Stimulated activated CD4-positive, alpha-beta T cell treated with anti-CD3 and anti-CD28 coated beads, Interleukin-12 subunit alpha, Interleukin-12 subunit beta, amount 100 ng/mL, for 24 hours (primary cell): ENCODE results near the gene DBX2.
"Not testable (repeated sequence)": the region's sequence is repeated elsewhere in the genome, so short reads cannot be mapped to it uniquely, and the experiment has no call there.

Experiments
- DNase-seq, 2 experiments: peaks; one replicate each; pipeline ENCODE4 v3.0.0-alpha.2; 2020; ENCODE audit warnings: low read depth in 2 of 2

The DBX2 gene

GRCh38 chr12:45050751-45051571 lies at the start of gene DBX2:
Gene DBX2 (minus strand): TSS chr12:45051099. CDS start chr12:45050927, 172 bp downstream.
- DNase-seq: no peak

- no peak for DNase-seq
Measured at GRCh38 chr12:45098766-45099165, 47.9 kb upstream of the DBX2 start.

DNA sequence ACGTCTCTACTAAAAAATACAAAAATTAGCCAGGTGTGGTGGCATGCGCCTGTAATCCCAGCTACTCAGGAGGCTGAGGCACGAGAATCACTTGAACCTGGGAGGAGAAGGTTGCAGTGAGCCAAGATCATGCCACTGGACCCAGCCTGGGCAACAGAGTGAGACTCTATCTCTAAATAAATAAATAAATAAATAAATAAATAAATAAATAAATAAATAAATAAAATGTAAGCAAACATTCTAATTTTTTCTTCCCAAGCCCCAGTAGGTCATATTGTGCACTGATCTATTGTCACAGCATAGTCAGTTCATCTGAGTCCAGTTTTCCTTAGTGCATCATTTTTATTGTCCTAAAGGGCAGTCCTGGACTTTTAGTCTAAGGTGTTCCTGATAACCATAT lies 44.5 kb upstream of the DBX2 start:
- not testable (repeated sequence) for DNase-seq

DNA sequence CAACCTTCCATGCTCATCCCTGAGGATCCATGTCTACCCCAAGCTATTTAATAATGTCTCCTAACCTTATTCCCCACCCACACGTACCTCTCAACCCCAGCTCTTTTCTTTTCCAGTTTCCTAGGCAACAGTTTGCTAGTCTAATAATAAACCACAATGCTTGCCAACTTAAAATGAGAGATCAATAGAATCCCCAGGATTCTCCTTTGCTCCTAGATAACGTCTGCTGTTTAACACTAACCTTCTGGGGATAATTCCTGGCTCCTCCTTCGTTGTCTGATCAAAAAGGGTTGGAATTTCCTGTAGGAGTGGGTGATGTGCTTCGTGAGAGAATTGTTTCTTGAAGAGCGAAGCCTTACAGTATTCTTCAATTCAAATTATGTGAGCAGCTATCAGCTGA lies 42.2 kb upstream of the DBX2 start:
- DNase-seq: no peak

DNA sequence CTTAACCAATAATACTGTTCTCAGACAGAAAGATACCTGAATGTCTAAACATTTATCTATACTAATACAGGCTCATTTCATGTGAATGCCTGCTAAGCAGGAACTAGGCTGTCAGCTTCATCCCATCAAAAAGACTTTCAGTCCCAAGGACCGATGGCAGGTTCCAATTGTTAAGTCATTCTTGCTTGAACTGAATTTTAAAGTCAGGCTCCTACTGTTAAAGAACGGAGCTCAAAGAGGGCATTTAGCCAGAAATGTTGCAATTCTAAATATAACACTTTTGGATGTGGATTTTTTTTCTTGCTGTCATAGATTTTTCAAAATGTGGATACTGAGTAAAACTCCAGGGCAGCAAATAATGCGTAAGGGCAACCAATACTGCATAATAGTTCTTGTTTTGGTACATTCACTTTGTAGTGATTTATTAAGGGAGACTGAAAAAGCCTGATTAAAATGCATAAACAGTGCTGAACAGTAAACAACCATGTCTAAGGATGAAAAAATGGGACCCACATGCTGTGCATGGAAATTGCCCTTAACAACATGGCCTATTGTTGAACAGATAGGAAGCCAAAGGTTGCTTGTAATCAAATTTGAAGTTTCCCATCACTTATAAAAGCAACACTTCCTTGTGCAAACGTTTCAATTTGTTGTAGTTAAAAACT lies 38.6 kb upstream of the DBX2 start:
- no peak for DNase-seq

- DNase-seq: no peak
Measured at GRCh38 chr12:45088608-45089007, 37.7 kb upstream of the DBX2 start.

DNA sequence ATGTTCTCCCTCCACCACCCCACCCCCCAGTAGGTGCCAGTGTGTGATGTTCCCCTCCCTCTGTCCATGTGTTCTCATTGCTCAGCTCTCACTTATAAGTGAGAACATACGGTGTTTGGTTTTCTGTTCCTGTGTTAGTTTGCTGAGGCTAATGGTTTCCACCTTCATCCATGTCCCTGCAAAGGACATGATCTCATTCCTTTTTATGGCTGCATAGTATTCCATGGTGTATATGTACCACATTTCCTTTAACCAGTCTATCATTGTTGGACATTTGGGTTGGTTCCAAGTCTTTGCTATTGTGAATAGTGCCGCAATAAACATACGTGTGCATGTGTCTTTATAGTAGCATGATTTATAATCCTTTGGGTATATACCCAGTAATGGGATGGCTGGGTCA lies 33.3 kb upstream of the DBX2 start:
- DNase-seq: not testable (repeated sequence)

GRCh38 chr12:45077251-45077650 lies 26.4 kb upstream of the DBX2 start:
- DNase-seq: no peak

DNA sequence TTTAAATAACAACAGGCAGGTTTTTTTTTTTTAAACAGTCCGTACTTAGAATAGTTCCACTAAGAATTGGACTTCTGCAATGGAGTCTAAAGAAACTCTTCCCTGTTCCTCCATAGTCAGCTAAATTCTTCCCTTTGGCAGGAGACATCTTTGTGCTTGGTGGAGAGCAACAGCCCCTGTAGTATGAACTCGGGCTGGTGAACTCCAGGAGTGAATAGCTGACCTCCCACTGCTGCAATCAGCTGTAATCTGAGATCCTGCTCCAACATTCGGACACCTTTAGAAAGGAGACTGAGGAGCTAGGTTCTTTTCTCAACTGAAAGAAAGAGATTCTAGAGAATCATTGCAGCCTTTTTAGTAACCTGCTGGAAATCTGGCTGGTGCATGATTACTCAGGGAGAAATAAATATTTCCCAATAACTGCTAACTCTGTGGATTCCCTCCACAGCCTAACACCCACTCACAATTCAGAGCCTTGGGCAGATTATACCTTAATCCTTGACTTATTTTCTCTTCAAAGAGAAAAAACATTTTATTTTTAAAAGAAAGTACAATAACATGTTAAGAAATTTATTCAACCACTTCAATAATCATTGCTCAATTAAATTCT lies 25.6 kb upstream of the DBX2 start:
- DNase-seq: no peak

GRCh38 chr12:45075587-45076282 lies 24.8 kb upstream of the DBX2 start:
- DNase-seq: no peak

DNA sequence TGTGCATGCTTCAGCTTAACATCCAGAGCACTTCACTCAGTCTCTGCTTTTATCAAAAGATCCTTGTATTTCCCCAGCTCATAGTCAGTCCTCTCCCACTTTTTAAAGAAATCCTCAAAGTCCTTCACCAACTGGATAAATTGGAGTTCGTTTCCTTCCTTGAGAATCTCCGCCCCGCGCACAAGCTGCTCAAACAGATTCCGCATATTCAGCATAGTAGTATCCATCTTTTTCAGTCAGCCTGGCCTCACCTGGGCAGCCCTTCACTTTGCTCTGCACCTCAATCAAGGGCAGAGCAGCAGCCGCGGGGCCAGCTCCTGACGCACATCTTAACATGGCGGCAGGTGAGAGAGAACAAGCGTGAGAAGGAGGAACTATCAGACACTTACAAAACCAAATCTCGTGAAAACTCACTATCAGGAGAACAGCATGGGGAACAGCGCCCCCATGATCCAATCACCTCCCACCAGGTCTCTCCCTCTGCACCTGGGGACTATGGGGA lies 14.3 kb upstream of the DBX2 start:
- DNase-seq: no peak

GRCh38 chr12:45060976-45061375 lies 10.1 kb upstream of the DBX2 start:
- no peak for DNase-seq

- DNase-seq: no peak
Measured at GRCh38 chr12:45051572-45052125, 750 bp upstream of the DBX2 start.

GRCh38 chr12:45049912-45050750 lies 768 bp downstream of the DBX2 start:
- no peak for DNase-seq

DNA sequence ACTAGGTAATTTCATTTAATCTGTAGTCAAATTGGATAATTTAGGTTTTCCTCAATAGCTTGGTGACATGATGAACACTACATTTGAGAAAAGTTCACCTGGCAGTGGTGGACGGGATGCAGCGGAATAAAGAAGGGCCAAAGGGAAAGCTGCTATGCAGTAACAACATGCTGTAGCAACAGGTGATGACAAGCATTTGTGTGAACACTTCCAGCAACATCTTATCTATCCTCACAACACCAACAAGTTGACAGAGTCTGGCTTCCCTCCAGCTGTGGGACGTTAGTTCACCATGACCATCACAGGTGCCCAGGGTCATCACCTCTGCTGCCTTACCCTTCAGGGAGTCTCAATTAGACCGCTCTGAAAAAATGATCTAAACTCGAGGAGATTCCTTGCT lies 8.3 kb downstream of the DBX2 start:
- DNase-seq: no peak

- DNase-seq: no peak
Measured at GRCh38 chr12:45040977-45041376, 9.9 kb downstream of the DBX2 start.

DNA sequence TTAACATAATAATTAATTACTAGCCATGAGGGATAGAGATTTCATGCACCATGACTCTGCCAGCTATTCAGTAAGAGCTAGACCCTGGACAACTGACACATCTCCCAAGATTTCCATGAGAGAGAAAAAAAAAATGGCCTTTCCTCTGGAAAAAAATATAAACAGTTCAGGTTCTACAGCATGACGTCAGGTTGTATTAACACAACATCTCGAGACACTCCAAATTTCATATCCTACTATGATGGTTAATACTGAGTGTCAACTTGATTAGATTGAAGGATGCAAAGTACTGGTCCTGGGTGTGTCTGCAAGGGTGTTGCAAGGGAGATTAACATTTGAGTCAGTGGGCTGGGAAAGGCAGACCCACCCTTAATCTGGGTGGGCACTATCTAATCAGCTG lies 11.1 kb downstream of the DBX2 start:
- DNase-seq: no peak

GRCh38 chr12:45034861-45035265 lies 16.0 kb downstream of the DBX2 start:
- DNase-seq: no peak

DNA sequence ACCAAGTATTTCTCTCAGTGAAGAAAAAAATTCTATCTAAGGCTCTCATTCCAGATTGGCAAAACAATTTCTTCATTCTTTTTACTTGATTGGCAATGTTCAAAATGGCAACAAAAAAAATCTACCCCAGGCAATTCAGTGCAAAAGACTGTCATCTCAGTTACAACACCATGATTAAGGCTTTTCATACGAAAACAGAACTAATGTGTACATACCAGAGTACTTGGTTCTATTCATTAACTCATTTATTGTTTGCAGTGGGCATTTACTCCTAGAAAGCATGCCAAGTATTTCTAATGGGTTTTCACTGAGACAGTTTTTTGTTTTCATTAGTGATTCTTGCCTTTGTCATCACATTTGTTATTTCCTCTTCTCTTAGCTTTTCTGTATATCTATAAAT lies 33.0 kb downstream of the DBX2 start:
- no peak for DNase-seq

DNA sequence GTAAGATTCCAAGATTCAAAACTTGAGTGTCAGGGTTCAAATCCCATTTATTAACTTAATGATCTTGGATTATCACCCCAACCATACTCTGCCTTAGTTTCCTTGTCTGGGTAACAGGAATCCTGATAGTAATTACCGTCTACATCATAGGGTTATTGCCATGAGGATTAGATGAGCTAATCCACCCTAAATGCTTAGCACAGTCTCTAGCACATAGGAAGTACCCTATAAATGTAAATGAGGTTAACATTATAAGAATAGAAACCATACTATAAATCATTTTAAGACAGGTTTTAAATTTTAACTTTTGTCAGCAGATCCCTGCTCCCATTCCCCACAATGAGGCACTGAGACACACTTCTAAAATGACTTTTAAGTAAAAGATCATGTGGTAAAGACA lies 36.5 kb downstream of the DBX2 start:
- DNase-seq: no peak

- DNase-seq: no peak
Measured at GRCh38 chr12:45012749-45013148, 38.1 kb downstream of the DBX2 start.
